Stimulated activated CD4-positive, alpha-beta T cell treated with anti-CD3 and anti-CD28 coated beads, Interleukin-15, amount 100 ng/mL, for 48 hours (primary cell): ENCODE results near the gene CDCA3.
A peak's percentile ranks its signal among the peaks of the same experiment; 100 is the strongest.

Experiments
- DNase-seq, 2 donors: peaks; one replicate each; pipeline ENCODE4 v3.0.0-alpha.2; 2020; ENCODE audit warnings: low read depth in 2 of 2

The CDCA3 gene

DNA sequence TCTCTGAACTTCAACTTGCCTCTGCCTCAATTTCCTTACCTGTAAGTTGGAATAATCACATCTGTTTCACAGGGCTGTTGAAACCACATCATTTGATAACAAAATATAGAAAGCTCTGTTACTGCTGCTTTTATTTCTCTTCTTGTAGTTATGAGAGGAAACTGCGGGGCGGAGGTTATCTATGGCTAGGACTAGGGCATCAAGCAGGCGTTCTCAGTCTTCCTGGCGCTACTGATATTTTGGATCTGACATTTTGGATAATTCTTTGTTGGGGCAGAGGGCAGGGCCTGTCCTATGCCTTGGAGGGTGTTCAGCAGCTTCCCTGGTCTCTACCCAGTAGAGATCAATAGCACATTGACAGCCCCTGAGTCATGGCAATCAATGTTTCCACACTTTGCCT lies 19.0 kb downstream of the CDCA3 start:
- DNase-seq: no peak

DNA sequence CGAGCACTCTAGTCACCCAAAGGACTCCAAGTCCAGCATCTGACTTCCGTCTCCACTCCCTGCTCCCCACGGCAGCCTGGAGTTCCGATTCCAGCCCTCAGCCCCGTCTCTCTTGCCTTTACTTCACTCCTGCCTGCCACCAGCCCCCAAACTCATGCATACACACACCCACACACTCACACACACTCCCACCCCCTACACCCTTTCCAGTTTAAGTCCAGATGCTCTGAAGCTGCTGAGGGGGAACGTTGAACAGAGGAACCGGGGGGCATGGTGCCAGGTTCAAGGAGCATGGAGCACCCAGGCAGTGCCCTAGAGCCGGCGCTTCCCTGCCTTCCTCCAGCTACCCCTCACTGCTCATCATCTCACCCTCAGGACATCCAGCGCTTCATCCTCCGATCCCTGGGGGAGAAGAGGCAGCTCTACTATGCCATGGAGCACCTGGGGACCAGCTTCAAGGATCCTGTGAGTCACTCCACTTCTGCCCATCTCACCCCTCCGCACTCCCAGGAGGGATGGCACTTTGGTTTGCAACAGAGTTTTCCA lies 19.6 kb downstream of the CDCA3 start:
- no peak for DNase-seq

DNA sequence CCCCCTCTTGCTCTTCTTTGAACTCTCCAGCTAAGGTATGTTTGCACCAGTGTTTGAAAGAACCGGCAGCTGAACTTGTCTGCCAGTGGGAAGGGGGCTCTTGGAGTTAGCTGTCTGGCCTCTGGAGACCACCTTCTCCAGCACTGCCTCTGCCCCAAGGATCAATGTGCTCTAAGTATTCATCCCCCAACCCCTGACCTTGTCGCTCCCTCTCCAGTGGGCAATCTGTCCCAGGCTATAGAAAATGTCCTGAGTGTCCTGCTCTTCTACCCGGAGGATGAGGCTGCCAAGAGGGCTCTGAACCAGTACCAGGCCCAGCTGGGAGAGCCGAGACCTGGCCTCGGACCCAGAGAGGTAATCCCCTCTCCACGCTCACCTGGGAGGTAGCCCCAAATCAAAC lies 20.1 kb downstream of the CDCA3 start:
- no peak for DNase-seq

DNA sequence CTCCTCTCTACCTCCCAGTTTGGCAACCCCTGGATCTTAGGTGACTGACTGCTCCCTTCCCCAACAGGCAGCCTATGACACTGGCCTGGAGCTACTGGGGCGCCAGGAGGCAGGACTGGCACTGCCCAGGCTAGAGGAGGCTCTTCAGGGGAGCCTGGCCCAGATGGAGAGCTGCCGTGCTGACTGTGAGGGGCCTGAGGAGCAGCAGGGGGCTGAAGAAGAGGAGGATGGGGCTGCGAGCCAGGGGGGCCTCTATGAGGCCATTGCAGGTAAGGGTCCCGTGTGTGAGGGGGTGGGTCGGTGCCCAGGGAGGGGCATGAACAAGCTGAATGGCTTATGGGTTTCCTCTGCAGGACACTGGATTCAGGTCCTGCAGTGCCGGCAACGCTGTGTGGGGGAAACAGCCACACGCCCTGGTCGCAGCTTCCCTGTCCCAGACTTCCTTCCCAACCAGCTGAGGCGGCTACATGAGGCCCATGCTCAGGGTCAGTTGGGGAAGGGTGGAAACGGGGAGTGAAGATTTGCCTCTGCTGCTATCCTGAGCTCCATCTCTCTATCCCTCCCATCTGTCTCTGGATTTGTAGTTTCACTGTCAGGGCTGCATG lies 20.7 kb downstream of the CDCA3 start:
- no peak for DNase-seq

DNA sequence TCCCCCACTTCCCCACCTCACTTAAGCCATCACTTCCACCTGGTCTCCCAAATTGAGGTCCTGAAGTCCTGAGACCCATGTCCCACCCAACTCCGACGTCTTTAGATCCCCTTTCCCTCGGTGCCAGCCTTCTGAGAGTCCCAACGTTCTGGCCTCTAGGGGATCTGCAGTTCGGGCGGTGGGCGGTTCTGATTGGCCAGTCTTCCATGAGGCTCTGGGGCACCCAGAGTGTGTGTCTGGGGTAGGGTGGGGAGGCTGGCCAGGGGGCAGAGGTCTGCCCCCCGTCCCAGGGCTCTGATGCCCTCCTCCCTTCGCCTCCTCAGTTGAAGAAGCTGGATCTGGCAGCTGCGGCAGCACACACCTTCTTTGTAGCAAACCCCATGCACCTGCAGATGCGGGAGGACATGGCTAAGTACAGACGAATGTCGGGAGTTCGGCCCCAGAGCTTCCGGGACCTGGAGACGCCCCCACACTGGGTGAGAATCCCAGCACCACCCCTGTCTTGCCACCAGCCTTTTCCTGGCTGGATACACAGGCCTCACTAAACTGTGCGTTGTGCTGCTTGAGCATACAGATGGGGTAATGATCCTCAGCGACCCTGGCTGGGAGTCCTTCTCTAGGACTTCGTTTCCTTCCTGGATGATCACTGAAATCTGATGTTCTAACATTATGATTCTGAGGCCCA lies 21.4 kb downstream of the CDCA3 start:
- DNase-seq: no peak

DNA sequence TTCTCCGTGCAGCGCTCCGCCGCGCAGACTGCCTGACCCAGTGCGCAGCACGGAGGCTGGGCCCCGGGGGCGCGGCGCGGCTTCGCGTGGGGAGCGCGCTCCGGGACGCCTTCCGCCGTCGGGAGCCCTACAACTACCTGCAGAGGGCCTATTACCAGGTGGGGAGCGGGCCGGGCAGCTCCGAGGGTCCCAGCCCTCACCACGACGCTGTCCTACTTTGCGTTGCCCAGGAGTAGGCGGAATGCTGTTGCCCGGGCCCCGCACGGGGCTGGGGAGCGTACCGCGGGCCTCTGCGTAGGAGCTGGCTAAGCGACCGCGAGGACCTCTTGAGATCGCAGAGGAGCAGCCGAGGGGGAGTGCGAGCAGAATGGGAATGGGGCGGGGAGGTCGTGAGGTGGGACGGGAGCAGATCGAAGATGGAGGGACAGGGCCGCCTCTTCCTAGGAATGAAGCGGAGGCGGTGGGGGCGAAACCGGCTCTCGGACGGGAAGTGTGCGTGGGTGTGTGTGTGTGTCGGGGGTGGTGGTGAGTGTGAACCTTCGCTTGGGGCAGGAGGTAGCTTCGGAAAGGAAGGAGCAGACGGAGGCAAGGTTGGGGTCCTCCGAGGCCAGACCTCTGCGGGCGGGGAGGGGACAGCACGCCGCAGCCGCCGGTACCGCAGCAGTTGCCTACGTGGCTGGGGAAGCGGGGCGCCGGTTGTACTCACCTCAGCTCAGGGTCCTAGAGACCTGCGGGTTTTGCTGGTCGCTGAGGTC lies 22.1 kb downstream of the CDCA3 start:
- DNase-seq: no peak

DNA sequence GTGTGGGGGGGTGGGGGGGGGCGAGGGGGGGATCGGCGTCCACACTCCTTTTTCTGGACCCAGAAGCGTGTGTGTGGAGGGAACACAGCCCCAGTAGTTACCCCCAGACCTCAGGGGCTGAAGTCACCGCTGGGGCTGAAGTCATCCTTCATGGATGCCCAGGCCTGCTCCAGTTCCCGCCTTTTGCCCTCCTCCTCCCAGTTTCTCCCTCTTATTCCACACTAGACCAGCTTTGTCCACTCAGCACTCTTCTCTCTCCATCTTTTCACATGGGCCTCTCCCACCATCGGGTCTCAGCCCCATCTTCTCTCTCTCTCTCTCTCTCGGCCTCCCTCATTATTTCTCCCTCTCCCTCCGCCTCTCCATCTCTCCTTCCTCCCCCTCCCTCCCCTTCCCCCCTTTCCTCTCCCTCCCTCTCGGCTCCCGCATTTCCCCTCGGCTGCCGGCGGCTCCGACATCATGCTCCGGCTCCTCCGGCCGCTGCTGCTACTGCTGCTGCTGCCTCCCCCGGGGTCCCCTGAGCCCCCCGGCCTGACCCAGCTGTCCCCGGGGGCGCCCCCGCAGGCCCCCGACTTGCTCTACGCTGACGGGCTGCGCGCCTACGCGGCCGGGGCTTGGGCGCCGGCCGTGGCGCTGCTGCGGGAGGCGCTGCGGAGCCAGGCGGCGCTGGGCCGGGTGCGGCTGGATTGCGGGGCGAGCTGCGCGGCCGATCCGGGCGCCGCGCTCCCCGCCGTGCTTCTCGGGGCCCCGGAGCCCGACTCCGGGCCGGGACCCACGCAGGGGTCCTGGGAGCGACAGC lies 22.9 kb downstream of the CDCA3 start, which contains the start of gene P3H3:
Gene P3H3, plus strand, starts transcription at position 426 of the 799 bp plus-strand sequence. Its CDS starts 34 bp downstream, at position 460.
- no peak for DNase-seq

DNA sequence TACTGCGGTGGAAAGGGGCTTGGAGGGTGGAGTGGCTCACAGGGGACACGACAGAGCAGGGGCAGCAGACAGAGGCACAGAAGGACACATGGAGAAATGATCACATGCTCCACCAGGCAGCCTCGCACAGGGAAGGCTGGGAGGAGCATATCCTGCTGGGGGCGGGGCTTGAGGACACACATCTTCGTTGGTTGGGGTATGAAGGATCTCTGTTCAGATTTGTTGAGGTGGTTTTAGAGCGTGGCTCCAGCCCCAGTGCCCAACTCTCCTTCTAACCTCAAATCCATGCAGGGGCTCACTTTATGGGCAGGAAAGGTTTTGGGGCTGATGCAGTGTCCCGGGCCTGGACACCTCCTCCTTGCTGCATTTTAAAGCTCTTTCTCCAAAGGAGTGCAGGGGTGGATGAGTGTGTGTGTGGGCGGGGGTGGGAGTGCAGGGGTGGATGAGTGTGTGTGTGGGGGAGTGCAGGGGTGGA lies 23.6 kb downstream of the CDCA3 start:
- DNase-seq: peak; percentile 33 to 57

DNA sequence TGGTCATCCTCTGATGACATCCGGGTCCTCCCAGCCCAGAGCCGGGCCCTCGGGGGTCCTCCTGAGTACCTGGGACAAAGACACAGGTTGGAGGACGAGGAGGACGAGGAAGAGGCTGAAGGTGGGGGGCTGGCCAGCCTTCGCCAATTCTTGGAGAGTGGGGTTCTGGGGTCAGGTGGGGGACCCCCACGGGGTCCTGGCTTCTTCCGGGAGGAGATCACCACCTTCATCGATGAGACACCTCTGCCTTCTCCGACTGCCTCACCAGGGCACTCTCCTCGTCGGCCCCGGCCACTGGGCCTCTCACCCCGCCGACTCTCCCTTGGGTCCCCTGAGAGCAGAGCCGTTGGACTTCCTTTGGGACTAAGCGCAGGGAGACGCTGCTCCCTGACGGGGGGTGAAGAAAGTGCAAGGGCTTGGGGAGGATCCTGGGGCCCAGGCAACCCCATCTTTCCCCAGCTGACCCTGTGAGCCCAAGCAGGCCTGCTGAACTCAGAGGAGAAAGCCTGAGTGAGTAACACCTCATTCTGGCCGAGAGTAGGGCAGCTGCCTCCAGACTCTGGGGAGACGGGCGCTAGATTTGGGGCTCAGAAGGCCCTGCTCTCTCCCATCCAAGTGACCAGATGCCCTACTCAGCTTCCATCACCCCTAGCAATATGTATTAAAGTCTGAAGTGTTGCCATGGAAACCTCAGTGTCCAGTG lies 24.2 kb downstream of the CDCA3 start:
- DNase-seq: no peak

DNA sequence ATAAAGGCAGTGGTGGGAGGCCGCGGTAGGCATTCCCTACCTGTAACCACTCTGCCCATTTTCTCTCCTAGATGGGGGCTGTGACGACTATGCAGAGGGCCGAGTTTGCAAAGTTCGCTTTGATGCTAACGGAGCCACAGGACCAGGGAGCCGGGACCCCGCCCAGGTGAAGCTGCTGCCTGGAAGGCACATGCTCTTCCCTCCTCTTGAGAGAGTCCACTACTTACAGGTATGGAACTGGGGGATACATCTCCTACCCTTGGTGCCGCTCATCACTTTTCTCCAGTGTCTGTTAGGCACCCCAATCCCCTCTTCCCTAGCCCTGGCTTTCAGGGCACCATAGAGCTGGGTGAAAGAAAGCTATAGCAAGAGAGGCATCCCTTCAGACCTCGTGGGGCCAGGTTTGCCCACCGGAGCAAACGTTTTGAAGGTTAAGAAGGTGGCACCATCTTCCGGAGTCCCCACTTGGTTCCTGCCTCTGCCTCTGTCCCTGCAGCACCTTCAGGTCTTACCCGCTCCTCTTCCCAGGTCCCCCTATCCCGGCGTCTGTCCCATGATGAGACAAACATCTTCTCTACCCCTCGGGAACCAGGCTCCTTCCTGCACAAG lies 24.9 kb downstream of the CDCA3 start:
- no peak for DNase-seq

DNA sequence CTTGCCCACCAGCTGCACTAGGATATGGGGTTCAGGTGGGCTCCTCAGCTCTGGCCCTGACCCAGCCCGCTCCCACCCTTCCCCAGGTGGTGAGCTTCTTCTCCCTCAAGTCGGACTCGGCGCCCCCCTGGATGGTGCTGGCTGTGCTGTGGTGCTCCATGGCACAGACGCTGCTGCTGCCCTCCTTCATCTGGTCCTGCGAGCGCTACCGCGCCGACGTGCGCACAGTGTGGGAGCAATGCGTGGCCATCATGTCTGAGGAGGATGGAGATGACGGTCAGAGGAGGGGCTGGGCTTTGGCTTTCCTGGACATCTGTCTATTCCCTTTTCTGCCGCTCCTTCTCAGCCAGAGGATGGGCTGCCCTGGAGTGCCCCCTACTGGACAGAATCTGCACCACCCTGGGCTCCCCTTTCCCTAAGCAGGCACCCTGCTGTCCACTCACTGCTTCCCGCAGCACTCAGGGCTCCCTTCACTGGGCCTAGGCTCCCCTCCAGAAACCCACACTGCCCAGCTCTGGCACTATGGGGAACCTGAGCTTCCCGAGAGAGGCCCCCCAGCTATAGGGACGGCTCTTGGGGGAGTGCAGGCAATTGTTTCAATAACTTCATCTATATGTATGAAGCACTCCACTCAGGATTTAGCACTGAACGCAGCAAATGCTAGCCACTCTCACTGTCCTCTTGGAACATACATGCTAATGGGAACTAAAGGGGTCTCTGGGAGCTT lies 25.5 kb downstream of the CDCA3 start:
- DNase-seq: peak; percentile 62 to 80

DNA sequence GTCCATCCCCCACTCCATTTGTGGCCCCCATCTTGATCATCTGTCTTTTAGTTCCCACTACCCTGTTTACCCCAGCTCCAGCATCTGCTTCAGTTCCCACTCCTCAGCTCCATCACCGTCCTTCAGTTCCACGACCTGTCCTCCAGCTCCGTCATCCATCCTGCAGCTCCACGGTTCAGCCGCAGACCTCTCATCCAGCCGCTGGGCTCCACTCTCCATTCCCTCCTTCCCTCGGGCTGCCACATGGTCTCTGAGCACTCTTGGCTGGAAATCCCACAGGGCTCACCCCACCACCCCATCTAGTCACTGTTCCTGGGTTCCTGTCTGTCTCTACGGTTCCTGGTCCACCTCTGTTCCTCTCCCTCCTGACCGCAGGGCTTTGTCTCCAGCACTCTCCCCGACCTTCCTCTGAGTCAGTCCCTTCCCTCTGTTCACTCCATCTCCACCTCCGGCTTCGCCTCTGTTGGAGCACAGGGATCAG lies 26.1 kb downstream of the CDCA3 start:
- DNase-seq: no peak

DNA sequence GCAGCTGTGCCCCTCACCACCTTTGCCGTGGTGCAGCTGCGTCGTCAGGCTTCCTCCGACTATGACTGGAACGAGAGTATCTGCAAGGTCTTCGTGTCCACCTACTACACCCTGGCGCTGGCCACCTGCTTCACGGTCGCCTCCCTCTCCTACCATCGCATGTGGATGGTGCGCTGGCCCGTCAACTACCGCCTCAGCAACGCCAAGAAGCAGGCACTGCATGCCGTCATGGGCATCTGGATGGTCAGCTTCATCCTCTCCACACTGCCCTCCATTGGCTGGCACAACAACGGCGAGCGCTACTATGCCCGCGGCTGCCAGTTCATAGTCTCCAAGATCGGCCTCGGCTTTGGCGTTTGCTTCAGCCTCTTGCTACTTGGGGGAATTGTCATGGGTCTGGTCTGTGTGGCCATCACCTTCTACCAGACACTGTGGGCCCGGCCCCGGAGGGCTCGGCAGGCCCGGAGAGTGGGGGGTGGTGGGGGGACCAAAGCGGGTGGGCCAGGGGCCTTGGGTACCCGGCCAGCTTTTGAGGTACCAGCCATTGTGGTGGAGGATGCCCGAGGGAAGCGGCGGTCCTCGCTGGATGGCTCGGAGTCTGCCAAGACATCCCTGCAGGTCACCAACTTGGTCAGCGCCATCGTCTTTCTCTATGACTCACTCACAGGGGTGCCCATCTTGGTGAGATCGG lies 26.9 kb downstream of the CDCA3 start:
- no peak for DNase-seq

DNA sequence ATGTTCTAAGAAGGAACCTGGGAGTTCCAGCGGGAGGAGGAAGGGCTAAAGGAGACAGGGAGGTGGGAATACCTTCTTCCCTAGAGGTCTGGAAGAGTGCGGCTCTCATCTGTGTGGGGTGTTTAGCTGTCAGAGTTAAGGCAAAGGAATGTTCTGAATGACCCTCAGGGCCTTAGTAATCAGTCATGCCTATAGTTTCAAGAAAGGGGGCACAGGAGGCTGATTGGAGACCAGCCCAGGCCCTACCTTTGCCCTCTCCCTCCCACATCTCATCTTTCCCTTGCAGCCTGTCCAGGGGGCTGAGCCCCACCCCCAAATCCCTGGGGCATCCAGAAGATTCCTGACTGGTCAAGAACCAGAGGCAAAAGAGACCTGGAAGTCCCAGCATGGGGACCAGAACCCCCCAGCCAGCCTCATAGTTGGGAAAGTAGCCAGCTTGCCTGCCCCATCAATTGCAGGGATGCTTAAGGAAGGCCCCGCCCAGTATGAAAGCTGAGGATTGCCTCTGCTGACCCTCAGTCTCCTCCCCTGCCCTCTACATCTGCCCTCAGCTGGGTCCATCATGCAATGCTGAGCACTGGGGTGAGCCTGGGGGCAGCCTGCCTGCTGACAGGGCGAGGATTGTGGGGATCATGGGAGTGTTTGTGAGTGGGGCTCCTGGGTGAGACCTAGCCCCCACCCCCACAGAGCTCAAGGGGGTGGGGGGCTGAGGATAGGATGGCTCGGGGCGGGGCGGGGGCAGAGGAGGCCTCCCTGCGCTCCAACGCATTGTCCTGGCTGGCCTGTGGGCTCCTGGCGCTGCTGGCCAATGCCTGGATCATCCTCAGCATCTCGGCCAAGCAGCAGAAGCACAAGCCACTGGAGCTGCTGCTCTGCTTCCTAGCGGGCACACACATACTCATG lies 27.7 kb downstream of the CDCA3 start:
- no peak for DNase-seq

DNA sequence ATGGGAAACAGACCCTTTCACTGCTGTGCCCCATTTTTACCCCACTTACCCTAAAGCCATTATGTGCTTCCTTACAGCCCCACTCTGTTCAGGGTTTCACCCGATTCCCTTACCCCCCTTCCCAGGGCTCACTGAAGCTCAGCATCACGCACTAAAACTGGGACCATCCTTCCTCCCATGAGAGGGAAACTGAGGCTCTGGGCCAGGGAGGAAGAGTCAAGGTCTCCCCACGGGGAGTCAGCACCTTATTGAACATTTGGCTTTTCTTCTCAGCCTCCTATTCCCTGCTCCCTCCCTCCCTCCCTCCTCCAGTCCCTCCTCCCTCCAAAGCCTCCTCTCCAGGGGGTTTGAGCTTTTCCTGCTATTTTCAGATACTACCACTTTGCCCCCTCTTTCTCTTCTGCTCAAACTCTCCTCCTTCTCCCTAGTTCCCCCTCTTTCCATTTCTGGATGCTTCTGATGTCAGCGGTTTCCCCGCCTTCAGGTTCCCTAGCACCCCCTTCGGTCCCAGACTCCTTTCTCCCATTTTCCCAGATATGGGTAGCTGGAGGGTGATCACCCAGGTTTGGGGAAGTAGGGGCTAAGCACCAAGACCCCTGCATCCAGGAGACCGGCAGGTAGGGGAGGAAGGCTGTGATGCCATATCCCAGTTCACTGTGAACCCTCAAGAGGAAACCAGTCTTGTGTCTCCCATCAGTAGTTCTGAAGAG lies 28.5 kb downstream of the CDCA3 start:
- no peak for DNase-seq

DNA sequence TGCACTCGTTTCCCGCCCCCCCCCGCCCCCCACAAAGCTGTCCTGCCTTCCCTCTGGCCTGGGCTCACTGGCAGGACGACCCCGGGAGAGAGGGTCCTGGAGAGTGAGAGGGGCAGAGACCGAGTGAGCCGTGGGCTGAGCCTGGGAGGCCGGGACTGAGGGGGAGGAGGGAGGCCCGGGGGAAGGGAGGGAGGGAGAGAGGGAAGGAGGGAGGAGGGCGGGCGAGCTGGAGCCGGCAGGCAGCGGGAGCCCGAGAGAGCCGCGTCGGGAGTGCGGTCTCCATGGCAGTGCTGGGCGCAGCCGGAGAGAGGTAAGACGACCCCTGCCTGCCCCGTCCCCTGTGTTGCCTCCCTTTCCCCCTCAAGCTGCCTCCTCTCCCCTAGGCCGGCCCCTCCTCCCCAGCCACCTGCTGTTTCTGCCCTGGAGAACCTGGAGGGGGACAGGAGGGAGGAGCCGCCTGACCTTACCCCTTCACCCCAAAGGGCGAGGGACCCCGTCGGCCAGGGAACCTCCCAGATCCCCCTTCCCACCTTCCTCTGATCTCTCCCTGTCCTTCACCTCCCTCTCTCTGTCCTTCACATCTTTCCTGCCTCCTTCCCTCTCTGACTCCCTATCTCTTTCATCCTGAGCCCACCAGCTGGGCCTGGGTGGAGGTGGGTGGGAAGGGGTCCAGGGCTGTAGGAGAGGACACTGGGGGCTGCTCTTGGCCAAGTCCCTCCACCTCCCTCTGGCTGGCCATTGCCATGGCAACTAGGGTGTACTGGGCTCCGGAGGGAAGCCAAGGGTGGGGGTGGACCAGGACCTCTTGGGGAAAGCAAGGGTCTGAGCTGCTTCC lies 29.3 kb downstream of the CDCA3 start, which contains the start of gene GPR162:
Gene GPR162, plus strand, starts transcription at position 231 of the 835 bp plus-strand sequence. CDS start 2,078 bp downstream, outside the sequence.
- DNase-seq: no peak
